OCI-M1 (cell line): Measurements from ENCODE around the gene SLC15A2.

Experiments used
- DNase-seq: peaks from one replicate; lab custom pipeline; 2025; lab: John Stamatoyannopoulos, UW

The SLC15A2 gene

DNA sequence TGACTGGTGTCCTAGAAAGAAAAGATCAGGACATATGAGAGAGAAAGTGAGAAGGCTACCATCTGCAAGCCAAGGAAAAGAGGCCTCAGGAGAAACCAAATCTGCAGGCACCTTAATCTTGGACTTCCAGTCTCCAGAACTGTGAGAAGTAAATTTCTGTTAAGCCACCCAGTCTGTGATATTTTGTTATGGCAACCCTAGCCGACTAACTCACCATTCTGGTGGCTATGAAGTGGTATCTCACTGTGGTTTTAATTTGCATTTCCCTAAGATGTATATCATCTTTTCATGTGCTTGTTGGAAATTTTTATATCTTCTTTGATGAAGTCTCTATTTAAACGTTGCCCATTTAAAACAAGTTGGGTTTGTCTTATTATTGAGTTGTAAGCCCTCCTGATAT, 87.3 kb downstream of the SLC15A2 start:
- DNase-seq, result peak; percentile 27

DNA sequence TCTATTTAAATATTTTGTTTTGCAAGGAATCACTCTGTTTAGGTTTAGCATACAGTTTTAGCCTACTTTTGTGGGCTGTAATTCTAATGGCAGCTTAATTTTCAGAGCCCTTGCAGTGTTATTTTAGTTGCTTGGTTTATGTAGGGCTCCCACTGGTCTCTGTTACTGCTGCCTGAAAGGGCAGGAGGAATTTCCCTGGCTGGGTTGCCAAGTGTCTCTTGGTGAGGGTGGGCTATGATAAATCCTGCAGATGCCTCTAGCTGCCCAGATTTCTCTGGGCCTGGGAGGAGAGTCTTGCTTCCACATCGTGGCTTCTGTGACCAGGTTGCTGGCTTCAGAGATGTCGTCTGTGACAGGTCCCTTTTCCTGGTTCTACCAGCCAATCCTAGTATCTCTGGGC, 91.6 kb downstream of the SLC15A2 start:
- DNase-seq, result no peak

DNA sequence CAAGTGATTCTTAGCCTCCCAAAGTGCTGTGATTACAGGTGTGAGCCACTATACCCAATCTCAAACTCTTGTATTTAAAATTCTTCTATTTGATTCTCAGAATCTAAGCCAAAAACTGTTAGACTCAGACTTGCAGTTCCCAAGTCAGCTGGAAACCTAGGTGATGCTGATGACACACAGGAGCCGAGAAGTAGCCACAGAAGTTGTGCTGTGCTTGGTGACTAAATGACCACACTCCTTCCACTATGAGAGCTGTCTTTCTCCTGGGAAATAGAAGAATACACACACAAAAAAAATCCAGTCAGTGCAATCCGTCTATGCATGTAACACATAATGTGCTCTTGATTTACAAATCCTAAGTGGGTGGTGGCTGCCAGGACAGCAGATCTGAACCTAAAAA, 93.9 kb downstream of the SLC15A2 start:
- no peak for DNase-seq

DNA sequence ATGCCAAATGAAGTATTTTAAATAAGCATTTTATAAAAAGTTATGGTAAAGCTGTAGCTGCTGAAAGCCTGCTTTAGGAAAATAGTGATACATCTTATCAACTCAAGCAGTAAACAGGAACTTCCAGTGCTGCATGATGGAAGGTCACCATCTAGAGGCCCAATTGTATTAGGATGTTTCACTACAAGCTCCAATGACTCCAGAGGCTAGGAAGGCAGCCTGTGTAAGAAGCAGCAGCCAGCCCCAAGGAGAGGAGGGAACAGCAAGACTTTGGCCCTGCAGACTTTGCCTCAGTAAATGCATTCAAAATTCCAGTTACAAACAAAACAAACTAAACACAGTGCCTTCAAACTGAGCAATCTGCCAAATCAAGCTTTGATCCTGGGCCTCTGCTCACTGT, 95.7 kb downstream of the SLC15A2 start:
- peak; percentile 58 for DNase-seq

DNA sequence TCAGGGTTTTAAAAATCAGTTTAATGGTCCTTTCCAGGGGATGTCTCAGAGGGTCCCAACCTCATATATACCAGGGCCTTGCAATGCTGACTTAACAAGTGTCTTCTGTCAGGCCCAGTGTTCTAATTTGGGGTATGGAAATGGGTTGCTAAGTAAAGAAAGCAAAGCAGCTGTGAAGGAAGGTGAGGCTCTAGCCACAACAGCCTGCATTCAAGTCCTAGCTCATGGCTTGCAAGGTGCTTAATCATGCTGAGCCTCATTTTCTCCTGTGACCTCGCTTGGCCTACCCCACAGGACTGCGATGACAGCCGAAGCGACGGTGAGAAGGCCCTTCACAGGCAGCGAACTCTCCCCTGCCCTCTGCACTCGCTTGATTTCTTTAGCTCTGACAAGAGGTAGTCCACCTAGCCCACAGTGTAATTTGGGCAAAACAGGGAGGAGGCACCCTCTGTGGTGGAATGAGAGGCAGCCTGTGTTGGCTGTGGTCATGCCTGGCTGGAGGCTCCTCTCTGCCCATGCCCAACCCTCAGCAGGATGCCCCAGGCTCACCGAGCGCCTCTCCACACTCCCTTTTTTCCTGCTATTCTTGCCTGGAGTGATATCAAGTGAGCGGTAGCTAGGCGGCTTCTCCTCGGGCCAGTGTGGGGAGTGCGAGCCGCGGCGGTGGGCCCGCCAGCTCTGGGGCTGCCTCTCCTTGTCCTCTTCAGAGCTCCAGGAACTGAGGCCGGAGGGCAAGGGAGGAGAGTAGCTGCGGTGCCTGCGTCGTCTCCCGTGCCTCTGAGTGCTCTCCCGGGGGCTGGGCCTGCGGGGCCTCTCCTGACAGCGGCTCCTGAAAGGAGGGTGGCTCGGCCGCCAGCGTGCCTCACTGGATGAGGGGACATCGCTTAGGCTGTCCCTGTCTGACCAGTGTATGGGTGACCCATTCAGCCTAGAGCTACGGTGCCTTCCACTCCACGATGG, 98.7 kb downstream of the SLC15A2 start:
- DNase-seq, result no peak
